Measurements from ENCODE around the gene PRKRA.
"Not testable (repeated sequence)": the region's sequence is repeated elsewhere in the genome, so short reads cannot be mapped to it uniquely, and the experiment has no call there.

The PRKRA gene

GRCh38 chr2:178414266-178415247, 36.4 kb downstream of the PRKRA start:
- Histone ChIP-seq H3K9ac (ENCODE audit: low read length in 2 of 2) (peak overlapping the region; percentile 79 to 80), H3K4me1 (ENCODE audit: control insufficient read depth, insufficient read depth, low read length) (no peaks in the 10 kb centered on the region), H3K4me3 (ENCODE audit: low read length in 2 of 2) (peak overlapping the region; percentile 79), H3K9me3 (ENCODE audit: control insufficient read depth in 2 of 2, low read length in 2 of 2) (no peaks in the 10 kb centered on the region), H3K27ac (ENCODE audit: low read length) (peak overlapping the region; percentile 95), H3K36me3 (ENCODE audit: control insufficient read depth in 2 of 2, insufficient read depth in 2 of 2, low read length in 2 of 2) (no peaks in the 10 kb centered on the region), H3K27me3 (ENCODE audit: control insufficient read depth in 1 of 2, insufficient read depth in 2 of 2, low read length in 2 of 2) (no peaks in the 10 kb centered on the region)

GRCh38 chr2:178413472-178414265, 37.3 kb downstream of the PRKRA start:
- Histone ChIP-seq H3K4me3 (ENCODE audit: low read length in 2 of 2) (peak overlapping the region; percentile 79), H3K36me3 (ENCODE audit: control insufficient read depth in 2 of 2, insufficient read depth in 2 of 2, low read length in 2 of 2) (no peaks in the 10 kb centered on the region), H3K27me3 (ENCODE audit: control insufficient read depth in 1 of 2, insufficient read depth in 2 of 2, low read length in 2 of 2) (no peaks in the 10 kb centered on the region), H3K27ac (ENCODE audit: low read length) (peak overlapping the region; percentile 95), H3K9ac (ENCODE audit: low read length in 2 of 2) (peak overlapping the region; percentile 79 to 80), H3K9me3 (ENCODE audit: control insufficient read depth in 2 of 2, low read length in 2 of 2) (no peaks in the 10 kb centered on the region), H3K4me1 (ENCODE audit: control insufficient read depth, insufficient read depth, low read length) (no peaks in the 10 kb centered on the region)

GRCh38 chr2:178412453-178412852, 38.5 kb downstream of the PRKRA start:
- not testable (repeated sequence) for H3K27me3 ChIP-seq (ENCODE audit: control insufficient read depth in 1 of 2, insufficient read depth in 2 of 2, low read length in 2 of 2); H3K27ac ChIP-seq (ENCODE audit: low read length); H3K4me3 ChIP-seq (ENCODE audit: low read length in 2 of 2); H3K36me3 ChIP-seq (ENCODE audit: control insufficient read depth in 2 of 2, insufficient read depth in 2 of 2, low read length in 2 of 2); H3K9ac ChIP-seq (ENCODE audit: low read length in 2 of 2); H3K4me1 ChIP-seq (ENCODE audit: control insufficient read depth, insufficient read depth, low read length); H3K9me3 ChIP-seq (ENCODE audit: control insufficient read depth in 2 of 2, low read length in 2 of 2)

- H3K36me3 ChIP-seq (ENCODE audit: control insufficient read depth in 2 of 2, insufficient read depth in 2 of 2, low read length in 2 of 2): no peaks in the 10 kb centered on the region
- no peak overlapping the region for H3K27ac ChIP-seq (ENCODE audit: low read length)
- no peaks in the 10 kb centered on the region for H3K9me3 ChIP-seq (ENCODE audit: control insufficient read depth in 2 of 2, low read length in 2 of 2)
- H3K4me1 ChIP-seq (ENCODE audit: control insufficient read depth, insufficient read depth, low read length): no peaks in the 10 kb centered on the region
- no peaks in the 10 kb centered on the region for H3K27me3 ChIP-seq (ENCODE audit: control insufficient read depth in 1 of 2, insufficient read depth in 2 of 2, low read length in 2 of 2)
- no peak overlapping the region for H3K9ac ChIP-seq (ENCODE audit: low read length in 2 of 2)
- H3K4me3 ChIP-seq (ENCODE audit: low read length in 2 of 2): no peak overlapping the region
Measured at GRCh38 chr2:178412047-178412446, 38.9 kb downstream of the PRKRA start.

- no peak overlapping the region for H3K4me3 ChIP-seq (ENCODE audit: low read length in 2 of 2)
- H3K27ac ChIP-seq (ENCODE audit: low read length): no peak overlapping the region
- H3K9ac ChIP-seq (ENCODE audit: low read length in 2 of 2): no peak overlapping the region
- H3K36me3 ChIP-seq (ENCODE audit: control insufficient read depth in 2 of 2, insufficient read depth in 2 of 2, low read length in 2 of 2): no peaks in the 10 kb centered on the region
- no peaks in the 10 kb centered on the region for H3K9me3 ChIP-seq (ENCODE audit: control insufficient read depth in 2 of 2, low read length in 2 of 2)
- no peaks in the 10 kb centered on the region for H3K27me3 ChIP-seq (ENCODE audit: control insufficient read depth in 1 of 2, insufficient read depth in 2 of 2, low read length in 2 of 2)
- no peaks in the 10 kb centered on the region for H3K4me1 ChIP-seq (ENCODE audit: control insufficient read depth, insufficient read depth, low read length)
Measured at GRCh38 chr2:178409261-178409660, 41.7 kb downstream of the PRKRA start.

GRCh38 chr2:178404368-178404767, 46.6 kb downstream of the PRKRA start:
- no peak overlapping the region for H3K9ac ChIP-seq (ENCODE audit: low read length in 2 of 2)
- no peaks in the 10 kb centered on the region for H3K36me3 ChIP-seq (ENCODE audit: control insufficient read depth in 2 of 2, insufficient read depth in 2 of 2, low read length in 2 of 2)

GRCh38 chr2:178403671-178404306, 47.2 kb downstream of the PRKRA start:
- no peak overlapping the region for H3K4me3 ChIP-seq (ENCODE audit: low read length in 2 of 2)
- H3K36me3 ChIP-seq (ENCODE audit: control insufficient read depth in 2 of 2, insufficient read depth in 2 of 2, low read length in 2 of 2): no peaks in the 10 kb centered on the region
- H3K27ac ChIP-seq (ENCODE audit: low read length): no peak overlapping the region
- H3K4me1 ChIP-seq (ENCODE audit: control insufficient read depth, insufficient read depth, low read length): no peaks in the 10 kb centered on the region
- H3K27me3 ChIP-seq (ENCODE audit: control insufficient read depth in 1 of 2, insufficient read depth in 2 of 2, low read length in 2 of 2): peaks cover 0 to 6% of the 10 kb centered on the region in 2 donors
- H3K9ac ChIP-seq (ENCODE audit: low read length in 2 of 2): no peak overlapping the region
- no peaks in the 10 kb centered on the region for H3K9me3 ChIP-seq (ENCODE audit: control insufficient read depth in 2 of 2, low read length in 2 of 2)

More at GRCh38 chr2:178404368-178404767, 46.6 kb downstream of the PRKRA start:
- Histone ChIP-seq H3K9me3 (ENCODE audit: control insufficient read depth in 2 of 2, low read length in 2 of 2) (no peaks in the 10 kb centered on the region), H3K4me3 (ENCODE audit: low read length in 2 of 2) (no peak overlapping the region), H3K27me3 (ENCODE audit: control insufficient read depth in 1 of 2, insufficient read depth in 2 of 2, low read length in 2 of 2) (peaks cover 0 to 6% of the 10 kb centered on the region in 2 donors), H3K4me1 (ENCODE audit: control insufficient read depth, insufficient read depth, low read length) (no peaks in the 10 kb centered on the region), H3K27ac (ENCODE audit: low read length) (no peak overlapping the region)

- no peak overlapping the region for H3K4me3 ChIP-seq (ENCODE audit: low read length in 2 of 2)
- no peaks in the 10 kb centered on the region for H3K9me3 ChIP-seq (ENCODE audit: control insufficient read depth in 2 of 2, low read length in 2 of 2)
- peaks cover 0 to 6% of the 10 kb centered on the region in 2 donors for H3K27me3 ChIP-seq (ENCODE audit: control insufficient read depth in 1 of 2, insufficient read depth in 2 of 2, low read length in 2 of 2)
- H3K36me3 ChIP-seq (ENCODE audit: control insufficient read depth in 2 of 2, insufficient read depth in 2 of 2, low read length in 2 of 2): no peaks in the 10 kb centered on the region
- H3K4me1 ChIP-seq (ENCODE audit: control insufficient read depth, insufficient read depth, low read length): no peaks in the 10 kb centered on the region
- H3K27ac ChIP-seq (ENCODE audit: low read length): no peak overlapping the region
- no peak overlapping the region for H3K9ac ChIP-seq (ENCODE audit: low read length in 2 of 2)
Measured at GRCh38 chr2:178401994-178402437, 49.0 kb downstream of the PRKRA start.

- no peaks in the 10 kb centered on the region for H3K36me3 ChIP-seq (ENCODE audit: control insufficient read depth in 2 of 2, insufficient read depth in 2 of 2, low read length in 2 of 2)
- H3K9me3 ChIP-seq (ENCODE audit: control insufficient read depth in 2 of 2, low read length in 2 of 2): no peaks in the 10 kb centered on the region
- H3K9ac ChIP-seq (ENCODE audit: low read length in 2 of 2): no peak overlapping the region
- no peak overlapping the region for H3K4me3 ChIP-seq (ENCODE audit: low read length in 2 of 2)
- no peaks in the 10 kb centered on the region for H3K4me1 ChIP-seq (ENCODE audit: control insufficient read depth, insufficient read depth, low read length)
- H3K27me3 ChIP-seq (ENCODE audit: control insufficient read depth in 1 of 2, insufficient read depth in 2 of 2, low read length in 2 of 2): no peaks in the 10 kb centered on the region
- H3K27ac ChIP-seq (ENCODE audit: low read length): no peak overlapping the region
Measured at GRCh38 chr2:178397002-178397605, 53.9 kb downstream of the PRKRA start.

GRCh38 chr2:178395941-178396570, 54.9 kb downstream of the PRKRA start:
- Histone ChIP-seq H3K27me3 (ENCODE audit: control insufficient read depth in 1 of 2, insufficient read depth in 2 of 2, low read length in 2 of 2) (no peaks in the 10 kb centered on the region), H3K4me3 (ENCODE audit: low read length in 2 of 2) (no peak overlapping the region), H3K4me1 (ENCODE audit: control insufficient read depth, insufficient read depth, low read length) (no peaks in the 10 kb centered on the region), H3K9ac (ENCODE audit: low read length in 2 of 2) (no peak overlapping the region), H3K9me3 (ENCODE audit: control insufficient read depth in 2 of 2, low read length in 2 of 2) (no peaks in the 10 kb centered on the region), H3K27ac (ENCODE audit: low read length) (no peak overlapping the region), H3K36me3 (ENCODE audit: control insufficient read depth in 2 of 2, insufficient read depth in 2 of 2, low read length in 2 of 2) (no peaks in the 10 kb centered on the region)
